Diencephalon (tissue), 1 donor: ENCODE measurements around the gene CAMKV. TPM values are rescaled to one million over a fixed set of nuclear protein-coding genes. Genes with fewer than 3 reads are reported as not detected.

Source experiments
- small RNA-seq: library from RNA; depleted of rRNA; stranded (forward); fragments of <200 nt; gene quantifications from one replicate; pipeline ENCODE3, GENCODE V24; 2014
- total RNA-seq: library from RNA; depleted of rRNA; stranded (reverse); fragments of >200 nt; gene quantifications from one replicate; pipeline ENCODE4 v1.2.3, GENCODE V29; 2014

CAMKV gene
- total RNA-seq = 144 TPM

GRCh38 chr3:49869525-49870126 is at the start of gene CAMKV:
TSS of gene CAMKV (minus strand) at chr3:49869906. CDS start at chr3:49862388, 7,518 bp downstream.

GRCh38 chr3:49903451-49904424 is 34.0 kb upstream of the CAMKV start, which contains the start of gene MST1R:
TSS of gene MST1R (minus strand) at chr3:49903873. CDS start at chr3:49903609, 264 bp downstream.

GRCh38 chr3:49856181-49857005 is 13.3 kb downstream of the CAMKV start, which contains the start of gene TRAIP:
TSS of gene TRAIP (minus strand) at chr3:49856564. CDS start at chr3:49856453, 111 bp downstream.

GRCh38 chr3:49813497-49814174 is 56.1 kb downstream of the CAMKV start, which contains the start of gene UBA7:
TSS of gene UBA7 (minus strand) at chr3:49813953. CDS start at chr3:49813787, 166 bp downstream.

Small RNA genes within 50 kb of the gene (small RNA-seq; reads per million reads assigned to genes)
- not detected for gene RN7SL217P

Other genes starting within 250 kb of the CAMKV start
- gene APEH, start 195.6 kb downstream of the CAMKV start, total RNA-seq = 75.2 TPM
- gene MST1, start 180.4 kb downstream of the CAMKV start, total RNA-seq = 7.6 TPM
- 28.6 TPM for gene RNF123, start 180.3 kb downstream of the CAMKV start, total RNA-seq
- 0.92 TPM for gene AMIGO3, start 150.2 kb downstream of the CAMKV start, total RNA-seq
- gene GMPPB, start 146.0 kb downstream of the CAMKV start, total RNA-seq = 11.1 TPM
- 55.8 TPM for gene IP6K1, start 83.4 kb downstream of the CAMKV start, total RNA-seq
- gene CDHR4, start 70.0 kb downstream of the CAMKV start, total RNA-seq = 0.23 TPM
- gene INKA1, start 66.6 kb downstream of the CAMKV start, total RNA-seq = 5.1 TPM
- 8.3 TPM for gene UBA7, start 56.0 kb downstream of the CAMKV start, total RNA-seq
- gene TRAIP, start 13.3 kb downstream of the CAMKV start, total RNA-seq = 4.4 TPM
- gene MST1R, start 34.0 kb upstream of the CAMKV start, total RNA-seq = 0.92 TPM
- 14.3 TPM for gene MON1A, start 59.9 kb upstream of the CAMKV start, total RNA-seq
- 93.7 TPM for gene RBM6, start 70.2 kb upstream of the CAMKV start, total RNA-seq
- gene RBM5, start 219.0 kb upstream of the CAMKV start, total RNA-seq = 245 TPM